Skin epidermis (tissue), 12 donors: Measurements from ENCODE around the gene SLC29A4.
"Not testable (repeated sequence)": the region's sequence is repeated elsewhere in the genome, so short reads cannot be mapped to it uniquely, and the experiment has no call there.

ENCODE experiments used
- H3K27ac ChIP-seq, 21 experiments: fragments of 200-600 bp; sonication (generic) in 11 of 21; one replicate each; pipeline ENCODE4 v1.5.0; 2020; ENCODE audit warnings: mild to moderate bottlenecking in 3 of 21, inconsistent platforms in 2 of 21, moderate library complexity in 2 of 21
- H3K4me3 ChIP-seq, 7 experiments: fragments of 200-600 bp; sonication (generic) in 2 of 7; one replicate each; pipeline ENCODE4 v1.5.0; 2020; ENCODE audit warnings: inconsistent platforms in 2 of 7, mild to moderate bottlenecking in 2 of 7, moderate library complexity in 1 of 7

The SLC29A4 gene

DNA sequence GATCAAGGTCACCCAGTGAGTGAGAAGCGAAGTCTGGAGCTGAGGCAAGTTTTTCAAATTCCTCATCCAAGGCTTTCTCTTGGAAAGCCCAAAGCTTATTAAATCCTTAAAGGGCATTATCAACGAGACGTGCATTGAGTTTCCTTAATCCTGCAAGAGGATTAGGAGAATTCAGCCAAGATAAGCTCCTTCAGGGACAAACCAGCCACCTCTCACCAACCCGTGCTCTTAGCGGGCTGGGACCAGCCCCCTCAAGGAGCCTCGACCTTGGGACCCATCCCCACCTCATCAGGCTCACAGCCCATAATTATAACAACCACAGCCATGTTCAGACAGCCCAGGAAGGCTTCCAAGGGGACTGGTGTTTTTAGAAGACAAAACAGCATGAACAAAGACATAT is 12.0 kb upstream of the SLC29A4 start:
- no peak overlapping the region for H3K4me3 ChIP-seq
- H3K27ac ChIP-seq = no peak overlapping the region

DNA sequence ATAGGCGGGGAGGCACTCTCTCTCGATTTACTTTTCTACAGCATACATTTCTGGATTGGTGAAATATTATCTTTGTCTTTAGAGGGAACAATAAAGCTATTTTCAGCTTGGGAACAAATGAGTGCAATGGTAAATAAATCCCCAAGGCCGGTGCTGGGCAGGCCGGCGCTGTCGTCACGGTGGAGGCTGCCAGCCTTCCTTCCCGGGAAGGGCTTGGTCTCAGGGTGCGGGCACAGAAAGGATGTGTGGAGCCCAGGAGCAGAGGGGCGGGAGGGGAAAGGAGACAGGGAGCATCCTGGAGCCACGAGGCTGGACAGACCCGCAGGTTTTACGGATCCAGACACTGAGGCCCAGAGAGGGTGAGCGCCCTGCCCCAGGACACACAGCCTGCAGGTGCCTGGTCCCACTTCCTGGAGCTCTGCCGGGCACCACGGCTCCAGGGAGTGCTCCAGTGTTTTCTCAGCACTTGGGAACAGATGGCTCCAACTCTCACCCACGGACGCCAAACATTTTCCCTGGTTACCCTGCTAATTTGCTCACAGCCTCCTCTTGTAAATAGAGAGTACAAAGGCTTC is 8.8 kb upstream of the SLC29A4 start:
- not testable (repeated sequence) for H3K27ac ChIP-seq

DNA sequence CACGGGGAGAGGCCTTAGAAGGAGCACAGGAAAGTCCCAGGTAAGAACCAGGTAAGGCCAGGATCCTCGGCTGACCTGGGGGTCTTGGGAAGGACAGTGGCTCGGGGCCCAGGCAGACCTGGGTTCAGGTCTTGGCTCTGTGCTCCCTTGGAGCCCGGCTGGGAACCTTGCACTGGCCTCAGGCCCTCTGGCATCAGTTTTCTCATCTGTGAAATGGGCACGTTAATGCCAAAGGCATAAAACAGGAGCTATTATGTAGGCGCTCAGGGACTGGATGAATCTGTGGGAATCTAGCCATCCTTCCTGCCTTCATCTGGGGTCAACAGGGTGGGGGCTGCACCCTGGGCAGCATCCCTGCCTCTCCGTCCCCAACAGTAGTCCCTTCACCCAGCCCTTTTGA is 8.3 kb upstream of the SLC29A4 start:
- Histone ChIP-seq H3K4me3 (no peak overlapping the region), H3K27ac (no peak overlapping the region)

More for the DNA sequence above, 8.8 kb upstream of the SLC29A4 start:
- not testable (repeated sequence) for H3K4me3 ChIP-seq

DNA sequence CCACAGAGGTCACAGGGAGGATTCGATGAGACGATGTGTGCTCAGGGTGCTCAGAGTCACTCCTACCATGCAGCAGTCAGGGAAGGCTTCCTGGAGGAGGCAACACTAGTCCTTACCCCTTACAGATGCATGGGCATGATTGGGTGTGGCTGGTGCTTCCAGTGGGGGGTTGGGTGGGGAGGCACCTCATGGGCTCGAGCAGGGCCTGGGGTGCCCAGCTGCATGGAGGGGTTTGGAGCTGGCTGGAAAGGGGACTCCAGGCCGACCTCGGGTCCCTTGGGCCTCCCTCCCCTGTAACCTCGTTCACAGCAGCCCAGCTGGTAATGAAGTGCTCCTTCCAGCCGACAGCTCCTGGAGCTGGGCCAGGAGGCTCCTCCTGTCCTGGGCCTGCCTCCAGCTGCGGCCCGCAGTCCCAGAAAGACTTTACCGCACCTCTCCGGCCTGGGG is 7.7 kb upstream of the SLC29A4 start:
- H3K4me3 ChIP-seq, H3K27ac ChIP-seq: not testable (repeated sequence)

DNA sequence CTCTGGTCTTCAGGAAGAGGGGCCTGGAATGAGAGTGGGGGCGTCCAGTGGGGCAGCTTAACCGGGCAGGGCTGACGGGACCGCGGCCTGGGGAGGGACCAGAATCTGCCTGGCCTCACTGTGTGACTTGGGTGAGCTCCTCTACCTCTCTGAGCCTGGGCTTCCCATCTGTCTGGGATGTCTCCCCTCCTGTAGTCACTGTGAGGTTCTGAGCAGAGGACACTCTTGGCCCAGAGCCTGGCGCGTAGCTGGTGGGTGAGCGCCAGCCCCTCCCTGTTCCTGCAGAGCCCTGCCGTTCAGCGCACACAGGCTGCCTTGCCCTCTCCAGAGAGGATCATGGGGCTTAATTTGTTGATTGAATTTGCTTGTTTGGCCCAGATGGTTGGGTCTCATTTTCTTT is 7.2 kb upstream of the SLC29A4 start:
- not testable (repeated sequence) for H3K4me3 ChIP-seq, H3K27ac ChIP-seq

DNA sequence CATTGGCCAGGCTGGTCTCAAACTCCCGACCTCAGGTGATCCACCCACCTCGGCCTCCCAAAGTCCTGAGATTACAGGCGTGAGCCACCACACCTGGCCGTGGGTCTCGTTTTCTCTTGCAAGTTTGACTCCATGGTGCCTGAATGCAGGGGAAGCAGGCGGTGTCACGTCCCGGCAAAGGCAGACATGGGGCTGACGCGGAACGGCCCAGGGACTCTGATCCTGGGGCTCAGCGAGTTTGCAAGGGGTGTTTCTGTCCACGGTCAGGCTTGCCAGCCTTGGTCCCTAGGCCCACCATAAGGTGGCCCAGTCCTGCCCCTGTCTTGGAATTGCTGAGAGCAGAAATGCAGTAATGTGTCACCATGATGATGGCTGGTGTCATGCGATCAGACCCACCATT is 6.6 kb upstream of the SLC29A4 start:
- H3K27ac ChIP-seq = not testable (repeated sequence)

DNA sequence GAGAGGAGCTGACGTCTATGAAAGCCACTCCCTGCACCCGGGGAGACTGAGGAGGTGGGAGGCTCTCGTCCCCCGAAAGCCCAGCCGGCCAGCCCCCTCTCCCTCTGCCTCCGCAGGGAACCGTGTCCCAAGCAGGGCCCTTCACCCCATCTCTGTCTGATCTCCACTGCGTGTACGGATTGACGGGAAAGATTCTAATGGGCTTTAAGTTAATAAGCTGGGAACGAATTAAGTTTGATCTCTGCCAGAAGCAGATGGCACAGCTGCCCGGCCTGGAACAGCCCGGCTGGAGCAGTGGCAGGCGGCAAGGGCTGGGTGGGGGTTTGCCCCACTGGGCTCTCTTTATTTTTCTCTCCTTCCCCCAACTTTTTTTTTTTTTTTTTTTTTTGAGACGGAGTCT is 6.1 kb upstream of the SLC29A4 start:
- Histone ChIP-seq H3K27ac (no peak overlapping the region), H3K4me3 (no peak overlapping the region)

More for the DNA sequence above, 6.6 kb upstream of the SLC29A4 start:
- H3K4me3 ChIP-seq = not testable (repeated sequence)

DNA sequence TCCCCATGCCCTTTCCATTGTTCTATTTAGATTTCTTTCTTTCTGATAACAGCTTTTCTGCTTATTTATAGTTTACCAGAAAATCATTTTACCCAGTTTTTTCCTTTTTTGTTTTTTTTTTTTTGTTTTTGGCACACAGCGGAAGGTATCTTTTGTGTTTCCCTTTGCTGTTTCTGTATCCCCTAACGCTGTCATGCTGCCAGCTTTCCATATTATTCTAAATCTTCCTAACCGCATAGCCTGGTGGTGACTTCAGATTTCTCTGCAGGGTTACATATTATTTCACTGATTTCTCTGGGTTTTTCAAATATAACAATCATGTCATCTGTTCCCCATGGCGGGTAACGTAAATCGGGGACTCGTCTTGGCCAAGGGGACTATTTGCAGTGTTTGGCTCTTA is 4.0 kb upstream of the SLC29A4 start:
- no peak overlapping the region for H3K27ac ChIP-seq

DNA sequence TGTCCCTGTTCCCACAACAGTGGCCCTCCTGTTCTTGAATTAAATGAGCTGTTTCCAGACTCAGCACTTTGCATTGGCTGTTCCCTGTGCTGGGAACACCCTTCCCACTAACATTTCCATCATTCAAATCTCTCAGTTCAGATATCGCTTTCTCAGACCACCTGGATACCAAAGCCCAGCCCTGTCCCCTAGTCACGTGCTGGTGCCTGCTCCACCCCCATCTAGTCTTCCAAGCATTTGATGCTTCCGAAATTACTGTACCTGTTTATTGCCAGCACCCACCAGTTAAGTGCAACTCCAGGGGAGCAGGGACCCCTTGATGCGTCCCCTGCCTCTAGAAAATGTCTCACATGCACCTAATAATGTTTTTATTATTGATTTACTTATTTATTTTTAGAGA is 3.0 kb upstream of the SLC29A4 start:
- no peak overlapping the region for H3K27ac ChIP-seq

More for the DNA sequence above, 4.0 kb upstream of the SLC29A4 start:
- H3K4me3 ChIP-seq = no peak overlapping the region

DNA sequence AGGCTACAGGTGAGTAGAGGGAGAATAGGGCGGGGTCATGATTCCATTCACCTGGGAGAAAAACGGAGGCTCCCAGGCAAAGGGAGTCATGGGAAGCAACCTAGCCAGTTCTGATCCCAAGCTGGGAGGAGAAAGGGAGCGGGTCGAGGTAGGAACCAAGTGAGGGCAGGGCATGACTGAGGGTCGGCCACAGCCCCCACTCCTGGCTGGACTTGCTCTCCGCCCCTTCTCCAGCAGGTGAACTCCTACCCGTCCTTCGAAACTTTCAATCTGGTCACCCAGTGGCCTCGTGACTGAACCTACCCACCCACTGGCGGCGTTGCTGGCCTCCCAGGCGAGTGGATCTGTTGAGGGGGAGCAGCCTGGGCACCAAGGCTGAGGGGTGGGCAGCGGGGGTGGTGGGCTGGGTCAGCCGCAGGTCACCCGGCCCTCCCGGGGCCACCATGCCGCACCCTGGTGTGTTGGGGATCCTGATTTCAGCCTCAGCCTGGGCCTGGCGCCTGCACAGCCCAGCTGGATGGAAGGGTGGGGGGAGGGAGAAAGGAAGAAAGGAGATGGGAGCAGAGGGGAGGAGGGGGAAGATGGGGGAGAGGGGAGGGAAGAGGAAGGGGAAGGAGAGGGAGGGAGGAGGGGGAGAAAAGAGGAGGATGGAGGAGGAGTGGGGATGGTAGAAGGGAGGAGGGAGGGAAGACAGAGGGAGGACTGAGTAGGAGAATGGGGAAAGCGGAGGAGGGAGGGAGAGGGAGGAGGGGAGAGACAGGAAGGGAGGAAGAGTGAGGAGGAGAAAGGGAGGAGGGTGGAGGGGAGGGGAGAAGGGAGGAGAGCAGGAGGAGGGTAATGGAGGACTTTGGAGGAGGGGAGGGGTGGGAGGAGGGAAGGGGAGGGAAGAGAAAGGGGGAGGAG is 894 bp upstream of the SLC29A4 start:
- H3K27ac ChIP-seq, H3K4me3 ChIP-seq: not testable (repeated sequence)

More for the DNA sequence above, 3.0 kb upstream of the SLC29A4 start:
- H3K4me3 ChIP-seq = no peak overlapping the region

DNA sequence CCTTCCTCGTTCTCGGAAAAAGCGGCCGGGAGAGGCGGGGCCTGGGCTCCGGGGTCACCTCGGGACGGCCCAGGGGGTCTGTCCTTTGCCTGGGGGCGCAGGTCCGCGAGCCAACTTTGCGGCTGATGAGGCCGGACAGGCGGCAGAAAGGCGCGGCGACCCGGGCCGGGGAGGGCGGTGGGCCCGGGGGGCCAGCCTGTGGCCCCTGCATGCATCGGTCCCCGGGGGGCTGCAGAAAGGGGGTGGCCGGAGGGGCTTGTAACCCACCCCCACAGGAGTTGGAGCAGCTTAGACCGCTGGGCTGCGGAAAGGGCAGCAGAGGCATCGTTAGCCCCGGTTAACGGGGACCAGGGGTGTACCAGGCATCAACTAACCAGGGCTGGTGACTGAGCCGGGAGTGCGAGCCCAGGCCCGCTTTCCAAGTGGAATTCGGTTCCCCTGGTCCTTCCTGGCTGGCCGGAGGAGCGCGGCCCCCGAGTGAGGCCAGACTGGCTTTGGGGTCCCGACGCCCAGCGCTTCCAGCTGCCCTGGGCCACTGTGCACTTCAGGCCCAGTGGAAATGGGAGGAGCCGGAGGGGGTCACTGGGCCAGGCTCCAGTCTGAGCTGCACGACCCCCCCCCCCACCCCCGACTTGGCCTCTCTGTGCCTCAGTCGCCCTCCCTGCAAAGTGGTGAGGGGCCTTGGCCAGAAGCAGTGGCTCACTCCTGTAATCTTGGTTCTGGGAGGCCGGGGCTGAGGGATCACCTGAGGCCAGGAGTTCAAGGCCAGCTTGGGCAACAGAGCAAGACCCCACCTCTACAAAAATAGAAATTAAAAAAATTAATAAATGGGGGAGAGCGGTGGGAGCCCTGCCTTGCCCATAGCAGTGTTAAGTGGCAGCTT is 919 bp downstream of the SLC29A4 start:
- Histone ChIP-seq H3K4me3 (peak overlapping the region; percentile 33 to 52 (median 42)), H3K27ac (peak overlapping the region in 1 of 21 experiments; percentile 60)

DNA sequence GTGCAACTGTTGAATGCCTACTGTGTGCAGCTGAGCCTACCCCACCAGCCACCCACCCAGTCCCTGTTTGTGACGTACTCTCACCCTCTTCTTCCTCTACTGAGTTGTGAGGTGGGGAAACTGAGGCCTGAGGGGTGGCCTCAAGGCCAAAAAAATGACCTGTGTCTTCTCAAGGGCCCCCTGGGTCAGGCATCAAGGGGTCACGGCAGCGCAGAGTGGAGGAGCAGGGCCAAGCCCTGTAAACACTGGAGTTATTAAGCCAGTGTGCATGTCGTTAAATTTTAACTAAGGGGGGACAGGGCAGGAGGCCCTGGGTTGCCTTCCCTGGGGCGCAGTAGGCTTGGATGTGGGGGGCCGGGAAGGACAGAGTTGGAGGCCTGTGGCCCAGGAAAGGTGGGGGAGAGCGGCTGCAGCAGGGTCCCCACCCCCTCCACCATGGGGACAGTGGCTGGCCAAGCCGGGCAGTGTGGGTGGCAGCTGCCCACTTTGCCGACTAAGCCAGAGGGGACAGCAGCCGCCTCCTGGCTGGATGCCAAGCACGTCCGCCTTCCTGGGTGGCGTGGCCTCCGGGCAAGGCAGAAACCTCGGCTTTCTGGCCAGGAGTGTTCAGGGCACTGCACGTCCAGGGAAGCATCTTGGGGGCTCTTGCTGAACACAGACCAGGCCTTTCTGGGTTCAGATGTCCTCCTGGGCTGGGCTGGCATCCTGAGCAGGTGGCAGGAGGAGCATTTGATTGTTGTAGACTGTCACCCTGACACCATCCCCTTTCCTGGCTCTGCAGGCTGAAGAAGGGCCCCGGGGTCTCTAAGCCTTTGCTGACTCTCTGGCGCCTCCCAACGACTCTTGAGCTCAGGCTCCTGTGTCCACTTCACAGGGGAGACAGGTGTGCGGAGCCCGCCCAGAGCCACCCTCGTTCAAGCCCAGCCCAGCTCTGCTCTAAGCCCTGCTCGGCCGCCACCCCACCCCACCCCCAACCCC is 1.9 kb downstream of the SLC29A4 start:
- Histone ChIP-seq H3K27ac (no peak overlapping the region), H3K4me3 (no peak overlapping the region)

DNA sequence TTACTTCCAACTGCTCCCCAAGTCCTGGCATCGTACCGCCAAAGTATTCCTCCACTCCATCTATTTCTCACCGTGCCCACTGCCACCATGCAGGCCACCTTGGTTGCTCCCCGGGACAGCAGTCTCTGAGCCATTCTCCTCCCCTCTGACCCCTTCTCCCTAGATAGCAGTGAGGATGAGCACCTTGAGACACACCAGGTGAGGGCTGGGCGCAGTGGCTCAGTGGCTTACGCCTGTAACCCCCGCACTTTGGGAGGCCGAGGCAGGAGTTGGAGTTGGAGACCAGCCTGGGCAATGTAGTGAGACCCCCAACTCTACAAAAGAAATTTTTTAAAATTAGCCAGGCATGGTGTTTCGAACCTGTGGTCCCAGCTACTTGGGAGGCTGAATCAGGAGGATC is 4.2 kb downstream of the SLC29A4 start:
- Histone ChIP-seq H3K27ac (no peak overlapping the region), H3K4me3 (no peak overlapping the region)

DNA sequence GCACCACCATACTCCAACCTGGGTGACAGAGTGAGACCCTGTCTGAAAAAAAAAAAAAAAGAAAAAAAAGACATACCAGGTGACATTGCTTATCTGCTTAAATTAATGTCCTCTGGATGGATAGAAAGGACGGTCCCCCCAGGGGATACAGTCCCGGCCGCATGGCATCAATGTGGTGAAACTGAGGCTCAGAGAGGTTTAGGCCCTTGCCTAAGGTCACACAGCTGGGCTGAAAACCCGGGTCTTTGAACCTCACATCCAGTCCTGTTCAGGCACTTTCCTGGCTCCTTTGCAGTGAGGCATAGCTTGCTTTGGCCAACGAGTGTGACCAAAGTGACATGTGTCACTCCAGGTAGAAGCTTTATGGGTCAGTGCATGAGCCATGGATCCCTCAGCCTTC is 4.6 kb downstream of the SLC29A4 start:
- H3K4me3 ChIP-seq, H3K27ac ChIP-seq: not testable (repeated sequence)

DNA sequence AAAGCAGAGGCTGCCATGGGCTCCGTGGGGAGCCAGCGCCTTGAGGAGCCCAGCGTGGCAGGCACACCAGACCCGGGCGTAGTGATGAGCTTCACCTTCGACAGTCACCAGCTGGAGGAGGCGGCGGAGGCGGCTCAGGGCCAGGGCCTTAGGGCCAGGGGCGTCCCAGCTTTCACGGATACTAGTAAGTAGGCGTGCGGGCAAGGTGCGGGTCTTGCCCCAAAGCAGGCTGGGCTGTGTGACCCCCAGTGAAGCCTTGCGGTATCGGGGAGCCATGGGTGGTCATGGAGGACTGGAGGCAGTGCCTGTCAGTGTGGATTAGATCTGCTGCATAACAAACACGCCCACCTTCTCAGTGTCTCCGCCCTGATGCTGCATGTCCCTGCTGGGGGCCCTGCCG is 5.1 kb downstream of the SLC29A4 start:
- H3K4me3 ChIP-seq = no peak overlapping the region
- no peak overlapping the region for H3K27ac ChIP-seq

DNA sequence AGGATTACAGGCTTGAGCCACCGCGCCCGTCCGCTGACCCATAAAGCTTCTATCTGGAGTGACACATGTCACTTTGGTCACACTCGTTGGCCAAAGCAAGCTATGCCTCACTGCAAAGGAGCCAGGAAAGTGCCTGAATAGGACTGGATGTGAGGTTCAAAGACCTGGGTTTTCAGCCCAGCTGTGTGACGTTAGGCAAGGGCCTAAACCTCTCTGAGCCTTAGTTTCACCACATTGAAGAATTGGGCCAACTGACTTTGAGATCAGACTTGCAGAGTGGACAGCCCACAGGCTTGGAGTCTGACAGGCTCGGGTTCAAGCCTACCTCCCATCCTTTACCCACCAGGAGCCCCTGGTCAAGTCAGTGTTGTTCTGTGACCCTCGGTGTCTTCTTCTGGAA is 5.8 kb downstream of the SLC29A4 start:
- not testable (repeated sequence) for H3K4me3 ChIP-seq, H3K27ac ChIP-seq

DNA sequence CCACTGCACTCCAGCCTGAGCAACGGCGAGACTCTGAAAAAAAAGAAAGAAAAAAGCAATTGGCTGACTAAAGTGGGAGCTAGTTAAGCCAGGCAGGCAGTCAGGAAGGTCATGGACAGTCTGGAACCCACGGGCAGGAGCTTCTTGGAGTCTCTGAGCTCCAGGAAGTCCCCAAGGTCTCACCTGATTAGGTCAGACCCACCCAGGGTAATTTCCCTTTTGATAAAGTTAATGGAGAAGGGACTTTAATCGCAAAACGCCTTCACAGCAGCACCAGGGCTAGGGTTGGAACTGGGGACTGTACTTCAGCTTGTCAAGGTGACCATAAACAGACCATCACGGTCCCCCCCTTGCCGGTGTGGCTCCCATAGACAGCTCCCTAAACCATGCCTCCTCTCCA is 6.6 kb downstream of the SLC29A4 start:
- no peak overlapping the region for H3K4me3 ChIP-seq
- H3K27ac ChIP-seq = no peak overlapping the region

DNA sequence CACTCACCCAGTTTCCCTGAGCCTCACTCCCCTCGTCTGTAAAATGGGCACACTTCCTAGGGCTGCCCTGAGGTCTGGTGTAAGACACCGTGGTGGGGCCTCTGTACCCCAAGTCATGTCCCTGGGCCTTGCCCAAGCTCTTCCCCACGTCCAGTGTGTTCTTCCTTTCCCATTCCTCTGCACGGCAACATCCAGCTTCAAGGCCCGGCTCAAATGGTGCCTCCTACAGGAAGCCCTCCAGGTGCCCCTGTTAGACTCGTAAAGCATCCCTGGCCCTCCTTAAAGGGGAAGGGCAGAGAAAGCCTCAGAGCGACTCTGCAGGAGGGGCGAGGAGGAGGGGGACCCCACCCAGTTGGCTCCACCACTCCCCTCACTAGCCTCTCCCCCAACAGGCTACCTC is 8.6 kb downstream of the SLC29A4 start:
- Histone ChIP-seq H3K27ac (no peak overlapping the region), H3K4me3 (no peak overlapping the region)

DNA sequence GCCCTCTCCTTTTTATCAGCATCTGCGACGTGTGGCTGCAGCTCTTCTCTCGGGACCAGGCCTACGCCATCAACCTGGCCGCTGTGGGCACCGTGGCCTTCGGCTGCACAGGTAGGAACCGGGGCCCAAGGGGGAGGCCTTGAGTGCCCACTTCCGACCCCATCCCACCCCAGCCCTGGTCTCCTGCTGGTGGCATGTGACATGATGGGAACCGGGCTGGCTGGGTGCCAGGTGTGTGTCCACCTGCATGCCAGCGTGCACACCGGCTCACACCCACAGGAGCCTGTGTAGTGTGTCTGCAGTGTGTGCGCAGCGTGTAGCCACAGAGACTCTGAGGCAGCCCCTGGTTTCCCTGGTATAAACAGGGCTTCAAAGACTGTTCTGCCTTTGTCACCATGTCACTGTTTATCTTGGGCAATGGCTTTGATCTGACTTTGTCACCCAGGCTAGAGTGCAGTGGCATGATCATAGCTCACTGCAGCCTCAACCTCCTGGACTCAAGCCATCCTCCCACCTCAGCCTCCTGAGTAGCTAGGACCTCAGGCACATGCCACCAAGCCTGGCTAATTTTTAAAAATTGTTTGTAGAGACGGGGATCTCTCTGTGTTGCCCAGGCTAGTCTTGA is 9.1 kb downstream of the SLC29A4 start:
- not testable (repeated sequence) for H3K4me3 ChIP-seq, H3K27ac ChIP-seq
